AG04450 (cell line): ENCODE data around the gene SND1. TPM values are rescaled to one million over a fixed set of nuclear protein-coding genes. Genes with fewer than 3 reads are reported as not detected.

Source experiments
- CTCF ChIA-PET: fragments of 300-600, 350-600 bp; formaldehyde crosslinking; extraction: SDS; loops from one replicate; lab custom pipeline; 2022; ENCODE audit warnings: antibody characterized with exemption, inconsistent platforms; lab: Charles Lee
- POLR2A ChIA-PET: fragments of 350-600 bp; formaldehyde crosslinking; extraction: SDS; loops from one replicate; lab custom pipeline; 2021; ENCODE audit warnings: antibody characterized with exemption, inconsistent platforms; lab: Yijun Ruan, JAX
- DNase-seq: peaks from one replicate; pipeline ENCODE4 v3.0.0-alpha.2; 2011; ENCODE audit warnings: low read depth, low spot score
- H3K27ac ChIP-seq: one replicate; pipeline ENCODE4 v1.5.1; 2012; ENCODE audit warnings: low read depth, low read length, control low read depth
- H3K27me3 ChIP-seq: one replicate; pipeline ENCODE4 v1.6.0; 2012; ENCODE audit warnings: low read length; ENCODE audit not compliant: control insufficient read depth, insufficient read depth
- H3K4me3 ChIP-seq: 2 replicates; pipeline ENCODE4 v1.5.1; 2011; ENCODE audit warnings: mild to moderate bottlenecking, low read depth, low read length, control low read depth
- H3K9me3 ChIP-seq: 2 replicates; pipeline ENCODE4 v1.5.1; 2012; ENCODE audit warnings: low read length; ENCODE audit not compliant: control insufficient read depth, insufficient read depth
- CTCF ChIP-seq: IDR thresholded peaks from 2 replicates; pipeline ENCODE4 v1.5.1; 2011; ENCODE audit warnings: low read depth, low read length, control low read depth, inconsistent platforms
- polyA plus RNA-seq: library from polyadenylated mRNA; depleted of rRNA; stranded (reverse); fragments of >200 nt; gene quantifications from 2 replicates; pipeline ENCODE4 v1.2.3, GENCODE V29; 2011

Gene SND1
- polyA plus RNA-seq, 1 experiment: 247 TPM

DNA sequence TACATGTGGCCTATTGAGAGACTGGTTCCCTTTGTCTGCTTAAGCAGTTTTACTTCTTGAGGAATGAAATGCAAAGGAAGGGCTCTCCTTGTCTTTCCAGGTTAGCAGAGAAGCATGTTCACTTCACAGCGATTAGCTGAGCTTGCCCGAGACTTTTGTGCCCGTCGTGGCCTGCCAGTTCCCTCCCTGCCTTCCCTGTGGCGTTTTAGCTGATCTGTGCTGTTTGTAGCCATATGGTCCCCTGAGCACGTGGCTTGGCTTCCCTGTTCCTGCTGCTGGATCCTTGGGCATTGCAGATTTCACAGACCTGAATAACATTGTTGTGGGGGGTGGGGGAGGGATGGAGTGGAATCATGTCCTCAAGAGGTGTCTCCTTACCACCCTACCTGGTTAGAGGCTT is 61.8 kb downstream of the SND1 start:
- no peak for TF ChIP-seq CTCF
- no peak for DNase-seq
- Histone ChIP-seq H3K9me3 (no peaks in the 10 kb centered on the region), H3K27me3 (no peaks in the 10 kb centered on the region), H3K4me3 (no peak overlapping the region), H3K27ac (no peak overlapping the region)
- POLR2A ChIA-PET: no interaction called here
- CTCF ChIA-PET: interaction anchor here (8.1 kb wide), 1 partner anchor 495 kb away, joined by 141 read pairs; no protein-coding TSS in a partner anchor

GRCh38 chr7:127715272-127715671 is 63.3 kb downstream of the SND1 start:
- no peak for TF ChIP-seq CTCF
- Histone ChIP-seq H3K9me3 (no peaks in the 10 kb centered on the region), H3K27me3 (no peaks in the 10 kb centered on the region), H3K27ac (no peak overlapping the region), H3K4me3 (no peak overlapping the region)
- no peak for DNase-seq
- ChIA-PET POLR2A (no interaction called here), CTCF (no interaction called here)

GRCh38 chr7:127715901-127716300 is 63.9 kb downstream of the SND1 start:
- CTCF ChIA-PET: interaction anchor here (1.0 kb wide), 1 partner anchor 8 kb away, joined by 3 read pairs; no protein-coding TSS in a partner anchor
- POLR2A ChIA-PET: no interaction called here

GRCh38 chr7:127717502-127718339 is 65.7 kb downstream of the SND1 start:
- CTCF ChIA-PET: interaction anchor here (3.4 kb wide), 1 partner anchor 9 kb away, joined by 15 read pairs; no protein-coding TSS in a partner anchor

More at GRCh38 chr7:127715901-127716300, 63.9 kb downstream of the SND1 start:
- no peak for TF ChIP-seq CTCF
- Histone ChIP-seq H3K27me3 (no peaks in the 10 kb centered on the region), H3K4me3 (no peak overlapping the region), H3K9me3 (no peaks in the 10 kb centered on the region), H3K27ac (no peak overlapping the region)
- no peak for DNase-seq

More at GRCh38 chr7:127717502-127718339, 65.7 kb downstream of the SND1 start:
- Histone ChIP-seq H3K27ac (no peak overlapping the region), H3K4me3 (no peak overlapping the region), H3K27me3 (no peaks in the 10 kb centered on the region), H3K9me3 (no peaks in the 10 kb centered on the region)
- DNase-seq: no peak
- POLR2A ChIA-PET: no interaction called here
- no peak for TF ChIP-seq CTCF
